HepG2 (cell line): Measurements from ENCODE around the gene RAD18. TPM values are rescaled to one million over a fixed set of nuclear protein-coding genes. Genes with fewer than 3 reads are reported as not detected.

Experiments used
- ATAC-seq: fragments of 200-7000 bp; cut with Tn5 transposase; 3 replicates; pipeline ENCODE4 v1.9.1; 2020; ENCODE audit warnings: mild to moderate bottlenecking, moderate library complexity
- BruUV-seq: library from RNA; stranded (reverse); fragments of 400-500 nt; replicated peaks from 2 replicates; lab custom pipeline; 2021; lab: Mats Ljungman, UMichigan
- CTCF ChIA-PET: fragments of 300-600 bp; formaldehyde crosslinking; extraction: SDS; loops from one replicate; lab custom pipeline; 2021; ENCODE audit warnings: low total read pairs, inconsistent platforms, low intra/inter-chr PET ratio; lab: Yijun Ruan, JAX
- POLR2A ChIA-PET: fragments of 350-600 bp; sonication (Branson Sonifier 250); formaldehyde crosslinking; loops from one replicate; lab custom pipeline; 2020; ENCODE audit warnings: antibody characterized with exemption, inconsistent platforms; lab: Yijun Ruan, JAX
- DNase-seq: peaks from one replicate; pipeline ENCODE4 v3.0.0-alpha.2; 2015; ENCODE audit warnings: low spot score
- FAIRE-seq: peaks from 3 replicates; lab custom pipeline; 2011; peaks lifted over from hg19 to GRCh38; lab: Jason Lieb, UNC
- H2AFZ ChIP-seq: one replicate; pipeline ENCODE4 v1.6.1; 2011; ENCODE audit warnings: low read length, inconsistent platforms
- H3K27ac ChIP-seq: fragments of 300-600 bp; 3 replicates; pipeline ENCODE4 v1.8.0; 2011; ENCODE audit warnings: mixed run types, mild to moderate bottlenecking, mixed read lengths, low read length, inconsistent platforms; ENCODE audit not compliant: insufficient read depth; ENCODE audit errors: extremely low read length
- H3K27me3 ChIP-seq, 2 experiments: fragments of 200-600 bp in 1 of 2; 2 replicates in 1 of 2; 3 replicates in 1 of 2; pipeline versions ENCODE4 v1.6.0 to v1.8.0; 2011; ENCODE audit warnings: low read length in 2 of 2, mild to moderate bottlenecking in 2 of 2, moderate library complexity in 2 of 2, inconsistent platforms in 1 of 2; ENCODE audit not compliant: insufficient read depth in 2 of 2, control insufficient read depth in 1 of 2
- H3K36me3 ChIP-seq, 2 experiments: fragments of 200-600 bp in 1 of 2; replicated peaks in 1 of 2; 2 replicates in 1 of 2; 3 replicates in 1 of 2; pipeline versions ENCODE4 v1.5.1 to v1.8.0; 2011; ENCODE audit warnings: low read length in 2 of 2, inconsistent platforms in 1 of 2; ENCODE audit not compliant: insufficient read depth in 2 of 2, control insufficient read depth in 1 of 2
- H3K4me1 ChIP-seq: 2 replicates; pipeline ENCODE4 v1.5.1; 2012; ENCODE audit warnings: low read length, inconsistent platforms; ENCODE audit not compliant: insufficient read depth
- H3K4me2 ChIP-seq: 2 replicates; pipeline ENCODE4 v1.6.0; 2011; ENCODE audit warnings: low read depth, low read length, inconsistent platforms
- H3K4me3 ChIP-seq, 3 experiments: fragments of 200-600 bp in 1 of 3; sonication (generic), shearing (Covaris generic) in 1 of 3; replicated peaks in 1 of 3; 2 replicates each; pipeline ENCODE4 v1.5.1; 2011 to 2016; ENCODE audit warnings: low read length in 3 of 3, inconsistent platforms in 2 of 3, low read depth in 2 of 3, mild to moderate bottlenecking in 2 of 3, control low read depth in 1 of 3, mixed read lengths in 1 of 3; ENCODE audit not compliant: insufficient read depth in 1 of 3
- H3K79me2 ChIP-seq: one replicate; pipeline ENCODE4 v1.6.1; 2011; ENCODE audit warnings: low read length, inconsistent platforms; ENCODE audit not compliant: insufficient read depth
- H3K9ac ChIP-seq: 2 replicates; pipeline ENCODE4 v1.6.0; 2011; ENCODE audit warnings: mild to moderate bottlenecking, low read depth, low read length, inconsistent platforms; ENCODE audit not compliant: insufficient read depth
- H3K9me3 ChIP-seq: 2 replicates; pipeline ENCODE4 v1.5.1; 2012; ENCODE audit warnings: mild to moderate bottlenecking, low read length
- H4K20me1 ChIP-seq: 2 replicates; pipeline ENCODE4 v1.6.0; 2011; ENCODE audit warnings: inconsistent platforms, mild to moderate bottlenecking, low read length, moderate library complexity; ENCODE audit not compliant: insufficient read depth
- AGO1 ChIP-seq: fragments of 200-400 bp; formaldehyde crosslinking; IDR thresholded peaks from 2 replicates; pipeline ENCODE4 v1.6.1; 2017; ENCODE audit warnings: mild to moderate bottlenecking, low read depth, low read length, moderate library complexity; ENCODE audit not compliant: poor library complexity, severe bottlenecking
- CENPT ChIP-seq: sonication (generic); formaldehyde crosslinking; IDR thresholded peaks from 2 replicates; pipeline ENCODE4 v1.8.0; 2022; ENCODE audit warnings: low read depth, mild to moderate bottlenecking, moderate library complexity, missing genetic modification reagents
- CREM ChIP-seq, 2 experiments: sonication (generic) in 1 of 2; formaldehyde crosslinking in 1 of 2; IDR thresholded peaks; 2 replicates each; pipeline versions ENCODE4 v1.4.0 to v1.6.1; 2016 to 2020; ENCODE audit warnings: antibody characterized with exemption in 1 of 2, mild to moderate bottlenecking in 1 of 2, missing genetic modification reagents in 1 of 2
- EEA1 ChIP-seq: sonication (generic); formaldehyde crosslinking; IDR thresholded peaks from 2 replicates; pipeline ENCODE4 v1.5.1; 2020; ENCODE audit warnings: mild to moderate bottlenecking, missing genetic modification reagents, borderline replicate concordance
- FOSL2 ChIP-seq: sonication (generic); formaldehyde crosslinking; IDR thresholded peaks from 2 replicates; pipeline ENCODE4 v1.4.0; 2020; ENCODE audit warnings: missing genetic modification reagents
- HOXA3 ChIP-seq: sonication (generic); formaldehyde crosslinking; IDR thresholded peaks from 2 replicates; pipeline ENCODE4 v1.5.0; 2020; ENCODE audit warnings: missing genetic modification reagents
- MAFF ChIP-seq: IDR thresholded peaks from 2 replicates; pipeline ENCODE4 v1.6.1; 2011; ENCODE audit warnings: low read depth, low read length, improper control_type of control experiment
- NFIB ChIP-seq: sonication (generic); formaldehyde crosslinking; IDR thresholded peaks from 2 replicates; pipeline ENCODE4 v1.9.0; 2021; ENCODE audit warnings: missing genetic modification reagents, mild to moderate bottlenecking, borderline replicate concordance
- NR2C2 ChIP-seq: sonication (generic); formaldehyde crosslinking; IDR thresholded peaks from 2 replicates; pipeline ENCODE4 v1.4.0; 2020; ENCODE audit warnings: missing genetic modification reagents, mild to moderate bottlenecking, moderate library complexity, borderline replicate concordance
- RBM22 ChIP-seq: fragments of 200-400 bp; formaldehyde crosslinking; optimal IDR thresholded peaks from 2 replicates; pipeline ENCODE3; 2017; ENCODE audit warnings: mild to moderate bottlenecking, low read length, moderate library complexity
- SATB2 ChIP-seq: sonication (generic); formaldehyde crosslinking; IDR thresholded peaks from 2 replicates; pipeline ENCODE4 v1.5.0; 2020; ENCODE audit warnings: missing genetic modification reagents
- SPEN ChIP-seq: sonication (generic); formaldehyde crosslinking; IDR thresholded peaks from 2 replicates; pipeline ENCODE4 v1.5.1; 2020; ENCODE audit warnings: low read depth, mild to moderate bottlenecking, missing genetic modification reagents
- TEAD3 ChIP-seq: optimal IDR thresholded peaks from 2 replicates; pipeline ENCODE3; 2016; ENCODE audit warnings: borderline replicate concordance
- ZNF180 ChIP-seq: sonication (generic); formaldehyde crosslinking; IDR thresholded peaks from 2 replicates; pipeline ENCODE4 v1.4.0; 2020; ENCODE audit warnings: low read depth, missing genetic modification reagents, borderline replicate concordance
- ZNF501 ChIP-seq: sonication (generic); formaldehyde crosslinking; IDR thresholded peaks from 2 replicates; pipeline ENCODE4 v1.5.1; 2020; ENCODE audit warnings: mild to moderate bottlenecking, moderate library complexity, missing genetic modification reagents
- ZNF503 ChIP-seq: sonication (generic); formaldehyde crosslinking; IDR thresholded peaks from 2 replicates; pipeline ENCODE4 v1.4.0; 2020; ENCODE audit warnings: missing genetic modification reagents
- ZNF703 ChIP-seq: sonication (generic); formaldehyde crosslinking; IDR thresholded peaks from 2 replicates; pipeline ENCODE4 v1.5.1; 2020; ENCODE audit warnings: missing genetic modification reagents, mild to moderate bottlenecking, moderate library complexity, borderline replicate concordance
- ZNF724P ChIP-seq: sonication (generic); formaldehyde crosslinking; IDR thresholded peaks from 2 replicates; pipeline ENCODE4 v1.8.0; 2022; ENCODE audit warnings: missing genetic modification reagents, borderline replicate concordance
- ZNF878 ChIP-seq: sonication (generic); formaldehyde crosslinking; IDR thresholded peaks from 2 replicates; pipeline ENCODE4 v1.8.1; 2023; ENCODE audit warnings: mild to moderate bottlenecking, missing genetic modification reagents, moderate library complexity
- WGBS: methylation state at CpG from one replicate; pipeline ENCODE4 v1.1.6; 2017; ENCODE audit warnings: low lambda C conversion rate; 5-methylcytosine and 5-hydroxymethylcytosine counted together
- in situ Hi-C: cut with HindIII; loops from 2 replicates; pipeline ENCODE4 v1.10.0; 2017; ENCODE audit warnings: low pct_unique_long_range_greater_than_20kb; ENCODE audit not compliant: extremely low pct_ligation_motif_present
- intact Hi-C: fragments of 100-400 bp; cut with micrococcal nuclease; formaldehyde crosslinking; loops from one replicate; pipeline ENCODE4 v1.10.0; 2022; ENCODE audit not compliant: unreplicated experiment
- polyA plus RNA-seq, 8 experiments: library from polyadenylated mRNA; depleted of rRNA in 3 of 8; stranded (reverse) in 7 of 8; unstranded in 1 of 8; fragments of >200 nt; fragmentation: Illumina TruSeq in 4 of 8; extraction: Trizol in 4 of 8; gene quantifications; 2 replicates each; pipeline versions ENCODE4 v1.2.1 to v1.2.3, GENCODE V29; 2011 to 2016; ENCODE audit warnings: low read depth in 4 of 8, missing spikeins in 1 of 8, mixed read lengths in 1 of 8; ENCODE audit not compliant: insufficient read depth in 1 of 8
- total RNA-seq, 5 experiments: library from RNA; depleted of rRNA; stranded (reverse); fragments of >200 nt; fragmentation: Illumina TruSeq; extraction: Trizol; gene quantifications; 2 replicates each; pipeline ENCODE4 v1.2.3, GENCODE V29; 2016; ENCODE audit warnings: low read depth in 1 of 5

RAD18 gene
- total and polyA plus RNA-seq, 2 of the 13 experiments (the other 11 are each of a cell fraction or from before 2014, with no cell fraction given), result 5.9 to 20.7 TPM

GRCh38 chr3:8869613-8870012 is 93.7 kb downstream of the RAD18 start:
- intact Hi-C loops, result no loop called here
- no peaks in the 10 kb centered on the region for H4K20me1 ChIP-seq
- TF ChIP-seq TEAD3 (peak; percentile 84), FOSL2 (CRISPR knock-in tag) (peak; percentile 84), RBM22 (no peak)
- TF ChIP-seq, all 625 proteins: peak for 2
- ChIA-PET CTCF (no interaction called here), POLR2A (no interaction called here)
- DNase-seq (peak; percentile 77), FAIRE-seq (peak; percentile 26), ATAC-seq (peak; percentile 79)
- Histone ChIP-seq H3K4me2 (no peak overlapping the region), H3K79me2 (no peaks in the 10 kb centered on the region), H3K9ac (no peak overlapping the region), H3K4me1 (peaks cover 13% of the 10 kb centered on the region), H2AFZ (no peak overlapping the region), H3K4me3 (no peak overlapping the region), H3K27ac (no peak overlapping the region), H3K36me3 (no peaks in the 10 kb centered on the region), H3K27me3 (no peaks in the 10 kb centered on the region), H3K9me3 (no peaks in the 10 kb centered on the region)
- in situ Hi-C loops, result no loop called here
- WGBS, result 52% methylated on average over 2 of the region's 2 CpGs
- no TSS peak for BruUV-seq

- FAIRE-seq, result no peak
- Histone ChIP-seq H3K36me3 (no peaks in the 10 kb centered on the region), H2AFZ (no peak overlapping the region), H3K79me2 (no peaks in the 10 kb centered on the region), H4K20me1 (no peaks in the 10 kb centered on the region), H3K4me2 (no peak overlapping the region), H3K27me3 (no peaks in the 10 kb centered on the region), H3K4me3 (no peak overlapping the region), H3K9ac (no peak overlapping the region), H3K9me3 (no peaks in the 10 kb centered on the region), H3K4me1 (peaks cover 8% of the 10 kb centered on the region), H3K27ac (no peak overlapping the region)
- intact Hi-C loops (no loop called here), in situ Hi-C loops (no loop called here)
- WGBS, result 91% methylated on average over 3 of the region's 3 CpGs
- no peak for DNase-seq
- CTCF ChIA-PET, result no interaction called here
- no peak for ATAC-seq
- BruUV-seq, result no TSS peak
- POLR2A ChIA-PET, result no interaction called here
- TF ChIP-seq HOXA3 (no peak), CENPT (CRISPR knock-in tag) (no peak), ZNF724P (CRISPR knock-in tag) (no peak), ZNF703 (CRISPR knock-in tag) (no peak), NFIB (CRISPR knock-in tag) (no peak), NR2C2 (no peak), CREM (IDR thresholded peaks at IDR 0.05) (no peak), CREM (CRISPR knock-in tag; IDR thresholded peaks at IDR 0.05) (no peak), SPEN (CRISPR knock-in tag) (no peak), MAFF (no peak), ZNF180 (CRISPR knock-in tag) (no peak), ZNF503 (CRISPR knock-in tag) (no peak), SATB2 (CRISPR knock-in tag) (no peak), EEA1 (no peak), ZNF878 (no peak), ZNF501 (CRISPR knock-in tag) (no peak), AGO1 (no peak)
Measured at GRCh38 chr3:8868996-8869395, 94.3 kb downstream of the RAD18 start.
